Endothelial cell of umbilical vein (primary cell): ENCODE results near the gene DENND1B.

Experiments
- CTCF ChIP-seq, 2 donors: IDR thresholded peaks; 1 replicate in 1 of 2; 2 replicates in 1 of 2; pipeline ENCODE4 v1.5.1; 2011; ENCODE audit warnings: low read length in 2 of 2, mild to moderate bottlenecking in 2 of 2, moderate library complexity in 2 of 2, control low read depth in 1 of 2, inconsistent platforms in 1 of 2, low read depth in 1 of 2; ENCODE audit not compliant: insufficient read depth in 1 of 2; ENCODE audit errors: extremely low read depth in 1 of 2
- EZH2 ChIP-seq: IDR thresholded peaks from 2 replicates; pipeline ENCODE4 v1.6.1; 2012; ENCODE audit warnings: borderline replicate concordance, low read depth, mild to moderate bottlenecking, moderate library complexity, low read length, inconsistent platforms; ENCODE audit not compliant: severe bottlenecking
- POLR2A ChIP-seq: IDR thresholded peaks from 2 replicates; pipeline ENCODE4 v1.6.1; 2012; ENCODE audit warnings: low read depth, mild to moderate bottlenecking, control low read depth, low read length
- POLR2AphosphoS5 ChIP-seq: IDR thresholded peaks from 2 replicates; pipeline ENCODE4 v1.6.1; 2012; ENCODE audit warnings: low read depth, mild to moderate bottlenecking, control low read depth, low read length, moderate library complexity; ENCODE audit not compliant: insufficient read depth

- no peak for TF ChIP-seq POLR2AphosphoS5
- no peak for TF ChIP-seq POLR2A
- TF ChIP-seq CTCF (IDR thresholded peaks at IDR 0.05; ENCODE audit: extremely low read depth in 1 of 2, insufficient read depth in 1 of 2, low read depth in 1 of 2, low read length in 2 of 2): no peak
- TF ChIP-seq EZH2: no peak
These were observed 87.0 kb downstream of the DENND1B start for GRCh38 chr1:197688233-197688632.
